ENCODE results near the gene PTBP1.
"Not testable (repeated sequence)": the region's sequence is repeated elsewhere in the genome, so short reads cannot be mapped to it uniquely, and the experiment has no call there.

The PTBP1 gene

GRCh38 chr19:831407-832369 is 34.4 kb downstream of the PTBP1 start:
- no peak for DNase-seq

GRCh38 chr19:834216-834615 is 37.0 kb downstream of the PTBP1 start:
- no peak for DNase-seq

- DNase-seq = no peak
Measured at GRCh38 chr19:835210-835810, 38.1 kb downstream of the PTBP1 start.

- no peak for DNase-seq
Measured at GRCh38 chr19:840519-841206, 43.4 kb downstream of the PTBP1 start, which contains the start of gene PRTN3. Gene PRTN3 (plus strand): TSS chr19:840999. CDS start chr19:841009, 10 bp downstream.

GRCh38 chr19:842802-843179 is 45.5 kb downstream of the PTBP1 start:
- not testable (repeated sequence) for DNase-seq

GRCh38 chr19:843180-843835 is 46.1 kb downstream of the PTBP1 start:
- DNase-seq = no peak

- DNase-seq = no peak
Measured at GRCh38 chr19:843836-844545, 46.7 kb downstream of the PTBP1 start.

- no peak for DNase-seq
Measured at GRCh38 chr19:844546-844971, 47.3 kb downstream of the PTBP1 start.

GRCh38 chr19:845707-846521 is 48.7 kb downstream of the PTBP1 start:
- DNase-seq = no peak

GRCh38 chr19:848386-848921 is 51.2 kb downstream of the PTBP1 start:
- DNase-seq = no peak

GRCh38 chr19:849195-849594 is 51.9 kb downstream of the PTBP1 start:
- DNase-seq = not testable (repeated sequence)

- DNase-seq = no peak
Measured at GRCh38 chr19:850221-850978, 53.1 kb downstream of the PTBP1 start.

- DNase-seq = no peak
Measured at GRCh38 chr19:850979-851335, 53.7 kb downstream of the PTBP1 start.

- DNase-seq = no peak
Measured at GRCh38 chr19:852136-853013, 55.1 kb downstream of the PTBP1 start, which contains the start of gene ELANE. Gene ELANE (plus strand): TSS chr19:852303. CDS start chr19:852329, 26 bp downstream.

- DNase-seq = no peak
Measured at GRCh38 chr19:853014-853585, 55.8 kb downstream of the PTBP1 start.

- not testable (repeated sequence) for DNase-seq
Measured at GRCh38 chr19:853614-854220, 56.5 kb downstream of the PTBP1 start.

GRCh38 chr19:854549-854948 is 57.3 kb downstream of the PTBP1 start:
- DNase-seq = no peak

- DNase-seq = no peak
Measured at GRCh38 chr19:855142-855541, 57.9 kb downstream of the PTBP1 start.

Data from CD4-positive, alpha-beta T cell treated with Interleukin-17A for 4 hours (primary cell).